GM18507 (cell line): ENCODE data around the gene EHBP1L1.

Source experiments
- DNase-seq: peaks from one replicate; pipeline ENCODE4 v3.0.0; 2011; ENCODE audit warnings: low read depth; ENCODE audit not compliant: insufficient read length; ENCODE audit errors: extremely low spot score
- FAIRE-seq: peaks from 2 replicates; lab custom pipeline; 2011; peaks lifted over from hg19 to GRCh38; lab: Jason Lieb, UNC

Gene EHBP1L1

DNA sequence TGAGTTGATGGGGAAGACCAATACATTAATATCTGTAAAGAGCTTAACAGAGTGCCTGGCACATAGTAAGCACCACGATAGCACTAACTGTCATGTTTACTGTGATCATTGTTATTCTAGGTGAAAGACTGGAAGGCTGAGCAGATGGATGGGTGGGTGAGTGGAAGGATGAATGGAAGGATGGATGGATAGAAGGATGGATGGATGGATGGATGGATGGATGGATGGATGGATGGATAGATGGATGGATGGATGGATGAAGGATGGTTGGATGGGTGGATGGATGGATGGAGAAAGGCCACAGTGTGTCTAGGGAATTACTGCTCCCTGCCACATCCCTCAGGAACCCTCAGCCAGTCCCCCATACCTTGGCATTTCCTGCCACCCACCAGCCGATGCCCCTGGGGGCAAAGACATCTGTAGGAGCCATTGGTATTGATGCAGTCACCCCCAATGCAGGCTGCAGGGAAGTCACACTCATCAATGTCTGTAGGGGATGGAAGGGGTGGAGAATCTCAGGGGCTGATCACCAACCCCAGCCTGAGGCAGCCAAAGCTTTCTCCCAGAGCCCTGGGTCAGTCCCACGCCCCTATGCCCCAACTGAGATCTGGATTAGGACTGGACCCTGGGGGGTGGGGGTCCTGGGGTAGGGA is 33.0 kb upstream of the EHBP1L1 start:
- no peak for DNase-seq
- no peak for FAIRE-seq

DNA sequence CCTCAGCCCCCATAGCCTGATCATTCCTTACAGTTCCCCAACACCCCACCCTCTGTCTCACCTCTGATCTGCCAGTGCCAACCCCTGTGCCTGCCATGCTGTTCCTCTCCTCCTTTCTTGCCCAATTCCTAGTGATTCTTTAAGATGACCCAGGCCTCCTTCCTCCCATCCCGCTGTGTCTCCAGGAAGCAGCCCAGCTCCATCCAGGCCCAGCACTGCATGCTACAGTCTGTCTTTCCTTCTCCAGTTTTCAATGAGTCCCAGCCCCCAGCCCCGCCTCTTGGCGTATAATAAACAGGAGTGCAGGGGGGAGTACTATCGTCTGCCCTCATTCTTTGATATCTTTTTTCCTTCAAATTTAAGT is 30.0 kb upstream of the EHBP1L1 start:
- FAIRE-seq (no peak), DNase-seq (no peak)

DNA sequence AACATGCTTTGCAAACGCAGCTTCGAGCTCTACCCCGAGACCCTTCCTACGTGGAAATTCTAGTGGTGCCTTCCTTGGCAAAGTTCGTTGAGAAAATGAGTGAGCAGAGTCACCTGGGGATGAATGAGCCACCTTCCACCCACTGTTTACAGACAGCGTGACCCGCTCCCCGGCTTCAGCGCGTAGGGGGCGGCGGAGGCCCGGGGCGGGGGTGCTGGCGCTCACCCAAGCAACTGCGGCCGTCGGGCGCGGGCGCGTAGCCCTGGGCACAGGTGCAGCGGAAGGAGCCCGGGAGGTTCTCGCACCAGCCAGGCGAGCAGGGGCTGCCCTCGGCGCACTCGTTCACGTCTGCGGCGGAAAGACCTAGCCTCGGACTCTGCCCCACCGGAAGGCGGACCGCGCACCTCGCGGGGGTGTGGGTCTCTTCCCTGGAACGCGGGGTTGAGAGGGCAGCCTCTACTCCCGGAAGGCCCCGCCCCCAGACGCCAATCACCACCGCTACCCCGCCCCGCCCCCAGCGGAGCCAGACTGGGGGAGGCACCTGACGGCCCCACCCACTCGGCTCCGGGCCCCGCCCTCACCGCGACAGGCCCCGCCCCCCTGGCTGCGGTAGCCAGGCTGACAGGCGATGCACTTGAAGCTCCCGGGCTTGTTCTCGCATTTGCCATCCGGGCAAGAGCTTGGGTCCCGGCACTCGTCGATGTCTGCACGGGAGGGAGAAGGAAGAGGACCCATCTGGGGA is 29.5 kb upstream of the EHBP1L1 start:
- peak; percentile 95 for DNase-seq

DNA sequence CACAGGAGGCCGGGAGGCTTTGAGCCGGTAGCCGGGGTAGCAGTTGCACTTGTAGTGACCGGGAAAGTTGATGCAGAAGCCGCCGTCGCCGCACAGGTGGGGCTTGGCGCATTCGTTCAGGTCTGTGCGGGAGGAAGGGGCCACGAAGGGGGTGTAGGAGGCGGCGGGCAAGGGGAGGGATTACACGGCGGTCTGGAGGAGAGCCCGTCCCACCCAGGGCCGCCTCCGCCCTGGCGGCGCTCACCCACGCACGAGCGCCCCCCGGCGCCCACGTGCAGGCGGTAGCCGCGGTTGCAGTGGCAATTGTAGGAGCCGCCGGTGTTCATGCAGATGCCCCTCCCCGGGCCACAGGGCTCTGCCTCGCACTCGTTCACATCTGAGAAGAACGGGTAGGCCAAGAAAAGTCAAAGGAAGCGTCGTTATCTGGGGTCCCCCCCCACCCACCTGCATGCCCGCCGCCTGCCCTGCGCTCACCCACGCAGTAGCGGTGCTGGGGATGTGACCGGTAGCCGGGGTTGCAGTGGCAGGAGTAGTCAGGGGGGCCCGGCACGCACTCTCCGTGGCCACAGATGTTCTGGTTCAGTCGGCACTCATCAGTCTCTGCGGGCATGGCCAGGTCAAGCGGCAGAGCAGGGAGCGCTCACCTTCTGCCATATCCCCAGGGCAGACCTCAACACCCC is 28.3 kb upstream of the EHBP1L1 start:
- DNase-seq (no peak), FAIRE-seq (no peak)

More for the DNA sequence above, 29.5 kb upstream of the EHBP1L1 start:
- FAIRE-seq, result peak; percentile 76

DNA sequence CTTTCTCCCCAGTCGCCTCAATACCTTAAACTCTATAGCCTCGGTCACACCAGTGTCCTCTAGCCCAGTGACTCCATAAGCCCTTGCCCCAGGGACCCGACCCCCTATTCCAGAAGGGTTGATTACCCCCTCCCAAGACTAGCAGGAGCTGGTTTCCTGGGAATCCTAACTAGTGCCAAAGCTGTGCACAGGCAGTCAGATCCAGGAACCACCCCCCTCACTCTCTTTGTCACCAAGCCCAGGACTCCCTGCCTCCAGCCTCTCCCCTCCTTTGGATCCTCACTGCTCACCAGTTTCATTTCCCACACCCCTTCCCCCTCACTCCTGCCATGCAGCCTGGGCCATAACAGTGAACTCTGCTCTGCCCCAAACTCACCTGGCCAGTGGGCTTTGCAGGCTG is 27.5 kb upstream of the EHBP1L1 start:
- FAIRE-seq (no peak), DNase-seq (no peak)

DNA sequence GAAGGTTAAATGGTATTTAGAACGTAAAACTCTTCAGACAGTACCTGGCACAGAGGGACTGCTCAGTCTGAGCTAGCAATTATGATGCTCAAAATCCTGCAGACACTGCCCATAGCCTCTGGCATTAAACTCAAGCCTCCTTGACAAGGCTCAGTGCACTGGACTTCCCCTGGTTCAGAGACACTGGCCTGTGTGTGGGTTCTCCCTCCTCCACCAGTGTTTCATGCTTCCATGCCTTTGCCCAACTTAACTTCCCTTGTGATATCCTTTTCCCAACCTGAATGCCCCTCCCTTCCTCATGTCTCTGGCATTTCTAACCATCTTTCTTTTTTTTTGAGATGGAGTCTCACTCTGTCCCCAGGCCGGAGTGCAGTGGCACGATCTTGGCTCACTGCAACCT is 26.8 kb upstream of the EHBP1L1 start:
- DNase-seq (no peak), FAIRE-seq (no peak)

DNA sequence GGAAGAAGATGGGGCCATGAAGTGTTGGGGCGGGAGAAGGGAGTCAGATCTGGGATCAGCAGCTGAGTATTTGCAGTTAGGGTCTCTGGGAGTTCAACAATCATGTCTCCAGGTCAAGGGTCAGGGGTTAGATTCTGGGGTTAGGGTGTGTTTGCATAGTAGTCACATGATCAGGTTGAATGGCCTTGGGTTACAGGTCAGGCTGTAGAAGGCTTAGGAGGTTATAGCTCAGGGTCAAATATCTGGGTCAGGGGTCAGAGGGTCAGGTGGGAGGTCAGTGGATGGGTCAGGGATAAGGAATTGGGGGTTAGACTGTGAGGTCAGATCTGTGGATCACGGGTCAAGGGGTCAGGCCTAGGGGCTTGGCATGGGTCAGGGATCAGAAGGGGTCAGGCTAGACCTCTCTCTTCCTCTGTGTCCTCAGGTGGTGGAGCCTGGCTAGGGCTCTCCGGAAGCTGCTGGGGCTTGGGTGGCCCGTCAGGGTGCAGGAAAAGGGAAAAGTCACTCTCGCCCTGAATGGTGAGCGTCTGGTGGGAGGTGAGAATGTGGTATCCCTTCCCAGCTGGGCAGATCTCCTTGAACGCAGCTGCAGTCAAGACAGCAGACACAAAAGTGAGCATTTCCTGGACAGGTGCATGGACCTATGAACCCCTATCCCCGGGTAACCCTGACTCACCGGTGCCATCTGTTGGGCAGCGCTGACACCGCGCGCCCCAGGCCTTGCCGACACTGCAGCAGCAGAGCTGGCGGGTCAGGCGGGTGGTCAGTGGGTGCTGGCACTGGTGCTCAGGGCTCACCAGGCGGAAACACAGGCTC is 24.1 kb upstream of the EHBP1L1 start:
- FAIRE-seq (peak; percentile 80), DNase-seq (peak; percentile 55)

DNA sequence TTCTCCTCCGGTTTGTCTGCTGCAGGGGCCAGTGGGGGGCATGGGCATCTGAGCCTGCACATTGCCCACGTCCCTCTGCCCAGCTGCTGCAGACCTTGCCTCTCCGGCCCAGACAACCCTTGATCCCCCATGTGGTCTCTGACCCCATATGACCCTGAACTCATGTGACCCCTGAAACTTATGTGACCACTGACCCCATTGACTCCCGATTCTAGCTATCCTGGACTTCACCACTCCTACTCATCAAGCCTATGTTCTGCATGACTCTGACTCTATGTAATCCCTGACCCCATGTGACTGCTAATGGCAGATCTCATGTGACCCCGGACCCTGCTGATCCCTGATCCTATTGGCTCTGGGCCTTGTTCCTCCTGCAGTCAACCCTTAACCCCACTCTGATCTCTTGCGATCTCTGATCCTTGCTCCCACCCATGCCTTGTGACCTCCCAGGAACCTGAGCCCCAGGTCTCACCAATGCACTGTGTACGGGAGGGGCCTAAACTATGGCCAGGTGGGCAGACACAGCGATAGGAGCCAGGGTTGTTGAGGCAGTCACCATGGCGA is 23.4 kb upstream of the EHBP1L1 start:
- no peak for DNase-seq
- FAIRE-seq, result no peak

DNA sequence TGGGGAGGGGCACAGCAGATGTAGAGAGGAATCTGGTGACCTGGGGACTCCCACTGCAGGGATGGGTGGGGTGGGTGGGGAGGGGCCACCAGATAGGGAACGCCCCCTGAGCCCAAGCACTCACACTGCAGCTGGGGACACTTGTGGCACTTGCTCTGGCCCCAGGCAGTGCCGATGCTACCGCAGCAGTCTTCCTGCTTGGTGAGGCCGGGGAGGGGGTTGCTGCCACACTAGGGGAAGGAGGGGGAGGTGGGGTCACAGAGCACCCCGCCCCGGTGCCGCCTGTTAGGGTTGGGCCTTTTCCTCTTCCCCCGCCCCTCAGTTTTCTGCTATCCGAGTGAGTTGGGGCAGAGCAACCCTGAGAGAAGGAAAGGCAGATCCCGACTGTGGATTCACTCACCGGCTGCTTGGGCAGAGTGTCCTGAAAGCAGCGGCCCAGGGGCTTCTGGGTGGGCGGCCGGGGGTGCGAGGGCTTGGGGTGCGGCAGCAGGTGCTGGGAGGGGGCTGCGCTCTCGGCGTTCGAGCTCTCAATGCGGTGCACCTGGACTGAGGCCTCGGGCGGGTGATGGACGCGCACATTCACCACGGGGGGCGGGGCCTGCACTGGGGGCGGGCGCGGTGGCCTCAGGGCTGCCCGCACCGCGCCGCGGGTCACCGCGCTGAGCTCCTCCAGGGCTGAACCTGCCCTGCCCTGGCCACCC is 22.4 kb upstream of the EHBP1L1 start:
- DNase-seq (no peak), FAIRE-seq (no peak)

DNA sequence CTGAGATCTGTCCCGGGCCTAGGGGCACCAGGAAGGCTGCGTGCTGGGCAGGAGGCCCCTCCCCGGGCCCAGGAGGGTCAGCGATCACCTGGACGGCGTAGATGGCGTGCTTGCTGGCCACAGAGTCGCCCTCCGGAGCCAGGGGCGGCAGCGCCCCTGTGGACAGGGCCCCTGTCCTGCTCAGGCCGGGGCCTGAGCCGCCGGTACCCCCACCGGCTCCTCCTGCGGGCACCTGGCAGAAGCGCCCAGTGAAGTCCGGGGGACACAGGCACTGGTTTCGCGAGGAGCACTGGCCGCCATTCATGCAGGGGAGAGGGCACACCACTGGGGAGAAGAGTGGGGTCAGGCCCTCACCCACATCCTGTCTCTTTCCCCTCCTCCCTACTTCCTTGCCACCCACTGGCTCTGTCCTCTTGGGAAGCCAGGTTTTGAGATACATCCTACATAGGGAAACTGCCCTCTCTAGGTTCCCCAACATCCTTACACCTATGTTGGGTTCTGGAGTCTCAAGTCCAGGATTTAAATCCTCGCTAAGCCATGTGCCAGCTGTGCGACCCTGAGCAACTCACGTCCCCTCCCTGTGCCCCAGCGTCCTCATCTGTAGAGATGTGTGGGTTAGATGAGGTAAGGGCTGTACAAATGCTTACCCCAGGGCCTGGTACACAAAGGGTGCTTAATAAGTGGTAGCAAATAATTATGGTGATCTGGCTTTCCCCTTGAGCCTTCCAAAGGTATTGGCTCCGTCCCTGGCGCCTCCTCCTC is 21.6 kb upstream of the EHBP1L1 start:
- DNase-seq (no peak), FAIRE-seq (no peak)

DNA sequence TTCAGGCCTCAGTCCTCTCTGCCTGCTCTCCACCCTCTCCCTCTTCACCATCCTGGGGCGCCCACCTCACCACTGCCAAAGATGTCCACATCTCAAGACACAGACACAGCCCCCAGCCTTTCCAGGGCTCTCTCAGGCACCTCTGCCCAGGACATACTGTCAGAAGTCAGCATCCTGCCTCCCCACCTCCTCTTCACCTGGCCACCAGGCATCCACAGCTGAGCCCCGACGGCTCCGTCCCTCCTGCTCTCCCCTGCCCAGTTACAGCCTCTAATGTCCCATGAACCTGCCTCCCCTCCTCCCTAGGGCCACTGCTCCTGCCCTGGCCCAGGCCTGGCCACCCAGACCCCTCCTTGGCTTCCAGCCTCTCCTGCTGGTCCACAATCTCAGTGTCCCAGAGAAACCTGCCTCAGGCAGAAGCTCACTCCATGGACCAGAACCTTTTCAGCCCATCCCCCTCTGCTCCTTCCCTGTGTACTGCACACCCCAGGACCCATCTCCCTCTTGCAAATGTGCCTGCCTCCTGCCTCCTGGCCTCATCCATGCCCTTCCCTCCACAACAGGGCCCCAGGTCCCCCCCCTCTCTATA is 20.9 kb upstream of the EHBP1L1 start:
- FAIRE-seq (no peak), DNase-seq (no peak)

DNA sequence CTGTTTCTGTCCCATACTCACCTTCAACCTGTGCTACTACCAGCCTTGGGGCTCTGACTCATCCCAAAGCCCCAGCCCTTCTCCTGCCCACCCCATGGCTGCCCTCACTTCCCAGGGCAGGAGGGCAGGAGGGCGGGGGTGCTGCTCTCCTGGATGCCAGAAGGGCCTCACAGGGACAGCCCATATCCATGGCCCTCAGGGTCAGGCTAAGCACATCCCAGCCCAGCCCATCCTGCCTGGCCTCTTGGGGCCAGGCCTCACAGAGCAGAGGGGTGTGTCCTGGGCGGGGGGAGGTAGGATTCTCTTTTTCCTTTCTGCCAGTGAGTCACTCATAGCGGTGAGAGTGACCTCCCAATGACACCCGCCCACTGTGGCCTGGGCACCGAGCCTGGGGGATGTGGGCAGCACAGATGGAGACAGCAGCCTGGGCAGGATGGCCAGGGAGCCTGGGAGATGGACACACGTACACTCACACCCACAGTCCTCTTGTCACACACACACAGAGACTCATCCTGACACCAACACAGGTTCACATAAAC is 20.1 kb upstream of the EHBP1L1 start:
- FAIRE-seq (no peak), DNase-seq (no peak)

DNA sequence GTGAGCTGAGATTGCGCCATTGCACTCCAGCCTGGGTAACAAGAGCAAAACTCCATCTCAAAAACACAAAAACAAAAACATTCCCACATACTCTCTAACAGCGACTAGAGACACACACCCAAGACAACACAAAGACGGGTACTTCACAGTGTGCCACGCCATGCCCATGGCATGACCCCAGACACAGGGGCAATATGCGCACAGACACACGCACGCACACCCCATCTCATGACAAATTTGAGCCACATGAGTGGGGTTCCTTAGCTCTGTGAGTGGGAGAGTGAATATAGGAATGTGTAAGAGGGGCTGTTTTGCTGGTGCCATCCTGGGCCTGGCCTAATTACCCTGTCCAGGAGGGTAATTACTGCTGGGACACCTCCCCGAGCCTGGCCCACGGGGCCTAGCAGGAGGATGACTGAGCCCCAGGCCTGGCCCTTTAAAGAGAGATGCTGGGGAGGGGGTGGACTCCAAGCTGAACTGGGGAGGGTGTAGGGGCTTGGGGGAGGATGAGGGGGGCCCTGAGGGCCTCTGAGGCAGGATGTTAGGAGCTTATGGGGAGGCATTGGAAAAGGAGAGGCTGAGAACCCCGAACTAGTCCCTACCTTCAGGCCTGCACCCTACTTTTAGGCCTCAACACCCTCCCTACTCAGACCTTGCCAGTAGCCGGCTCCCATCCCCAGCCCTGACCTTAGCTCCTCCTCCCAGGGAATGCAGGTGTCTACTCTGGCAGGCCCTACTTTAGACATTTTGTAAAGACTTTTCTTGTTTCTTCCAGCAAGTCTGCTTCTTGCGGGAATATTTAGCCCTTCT is 19.2 kb upstream of the EHBP1L1 start:
- FAIRE-seq (no peak), DNase-seq (no peak)

DNA sequence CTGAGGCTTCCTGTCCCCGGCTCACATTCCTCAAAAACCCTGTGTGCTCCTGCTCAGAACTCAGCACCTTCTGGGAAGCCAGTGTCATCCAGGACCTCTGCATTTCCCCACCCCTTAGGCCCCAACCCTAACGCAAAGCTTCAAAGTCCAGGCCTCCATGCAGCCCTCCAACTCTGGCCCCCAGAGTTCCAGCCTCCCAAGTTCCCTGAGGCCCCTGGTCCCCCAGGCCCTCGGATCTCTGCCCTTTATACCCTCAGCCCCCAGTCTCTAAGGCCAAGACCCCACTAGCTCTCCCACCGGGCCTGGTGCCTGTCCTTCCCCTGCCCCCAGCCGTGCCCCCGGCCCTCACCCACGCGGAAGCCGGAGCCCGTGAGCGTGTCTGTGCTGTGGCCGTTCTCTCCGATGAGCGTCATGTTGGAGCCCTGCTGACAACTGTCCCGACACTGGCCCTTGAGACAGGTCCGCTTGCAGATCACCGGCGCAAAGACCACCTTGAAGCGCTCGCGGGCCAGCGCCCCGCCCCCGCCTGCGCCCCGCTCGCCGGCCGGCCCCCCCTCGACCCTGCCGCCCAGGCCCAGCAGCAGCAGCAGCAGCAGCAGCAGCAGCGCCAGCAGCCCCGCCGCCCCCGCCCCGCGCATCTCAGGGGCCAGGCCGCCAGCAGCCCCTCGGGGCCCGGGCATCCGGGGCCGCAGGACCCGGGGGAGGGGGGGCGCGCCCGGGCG is 18.4 kb upstream of the EHBP1L1 start:
- FAIRE-seq (no peak), DNase-seq (no peak)

DNA sequence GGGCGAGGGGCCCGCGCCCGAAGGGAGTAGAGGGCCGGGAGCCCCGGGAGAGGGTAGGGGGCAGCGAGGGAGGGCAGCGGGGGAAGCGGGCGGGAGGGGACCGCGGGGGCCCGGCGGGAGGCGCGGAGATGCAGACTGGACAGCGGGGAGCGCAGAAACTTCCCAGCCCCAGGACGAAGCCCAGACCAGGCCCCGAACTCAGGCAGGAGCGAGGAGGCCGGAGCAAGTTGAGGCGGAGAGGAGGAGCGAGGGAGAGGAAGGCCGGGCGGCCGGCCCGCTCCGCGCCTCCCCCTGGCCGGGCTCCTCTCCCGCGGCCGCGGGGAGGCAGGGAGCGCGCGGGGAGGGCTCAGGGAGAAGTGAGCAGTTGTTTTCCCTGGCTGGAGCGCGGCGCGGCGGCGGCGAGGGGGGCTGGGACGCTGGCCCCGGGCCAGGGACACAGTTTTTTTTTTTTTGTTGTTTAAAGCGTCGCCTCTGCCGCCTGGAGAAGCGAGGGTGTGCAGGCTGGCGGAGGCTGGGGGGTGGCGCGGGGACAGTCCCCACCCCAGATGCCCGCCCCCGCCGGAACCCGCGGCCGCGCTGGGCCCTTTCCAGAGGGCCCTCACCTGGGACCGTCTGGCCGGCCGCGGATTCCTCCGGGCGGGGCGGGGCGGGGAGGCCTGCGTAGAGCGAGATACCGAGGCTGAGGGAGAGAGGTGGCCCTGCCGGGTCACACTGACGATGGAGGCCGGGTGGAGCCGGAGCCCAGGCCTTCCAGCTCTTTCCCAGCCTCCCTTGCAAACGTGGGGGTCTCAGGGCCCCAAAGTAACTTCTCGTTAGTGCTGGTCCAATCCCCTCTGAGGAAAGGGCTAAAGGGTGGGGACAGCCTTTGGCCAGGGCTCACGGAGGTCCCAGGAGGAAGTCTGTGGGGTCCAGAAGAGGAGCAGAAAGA is 17.6 kb upstream of the EHBP1L1 start, which contains the start of gene LTBP3:
Gene LTBP3 (minus strand): TSS at position 358 of the 928 bp plus-strand sequence. CDS start 400 bp downstream, outside the sequence.
- FAIRE-seq (no peak), DNase-seq (no peak)
